CD4-positive, alpha-beta T cell treated with Interleukin-10 for 1 hour (primary cell): ENCODE measurements around the gene CERKL.

Experiments used
- DNase-seq: peaks from one replicate; pipeline ENCODE4 v3.0.0-alpha.2; 2020

CERKL gene

GRCh38 chr2:181499231-181499630, 157.7 kb downstream of the CERKL start:
- no peak for DNase-seq
